CD14-positive monocyte (primary cell): ENCODE measurements around the gene SLC38A1. TPM values are rescaled to one million over a fixed set of nuclear protein-coding genes. Genes with fewer than 3 reads are reported as not detected.
"Not testable (repeated sequence)": the region's sequence is repeated elsewhere in the genome, so short reads cannot be mapped to it uniquely, and the experiment has no call there.

Experiments
- DNase-seq, 3 donors: peaks; one replicate each; pipeline ENCODE4 v3.0.0-alpha.2; 2011 to 2022
- H2AFZ ChIP-seq: 2 replicates; pipeline ENCODE4 v1.6.0; 2012; ENCODE audit warnings: mild to moderate bottlenecking, low read depth, low read length, inconsistent platforms; ENCODE audit not compliant: insufficient read depth, poor library complexity, severe bottlenecking
- H3K27ac ChIP-seq, 2 donors: 1 replicate in 1 of 2; 2 replicates in 1 of 2; pipeline ENCODE4 v1.5.1; 2012 to 2013; ENCODE audit warnings: low read length in 2 of 2, control low read depth in 1 of 2, inconsistent platforms in 1 of 2, low read depth in 1 of 2, mild to moderate bottlenecking in 1 of 2
- H3K27me3 ChIP-seq, 2 donors: one replicate each; pipeline versions ENCODE4 v1.6.0 to v1.6.1; 2011 to 2013; ENCODE audit warnings: low read length in 2 of 2; ENCODE audit not compliant: control insufficient read depth in 2 of 2, insufficient read depth in 2 of 2
- H3K36me3 ChIP-seq, 2 donors: replicated peaks in 1 of 2; 1 replicate in 1 of 2; 2 replicates in 1 of 2; pipeline versions ENCODE4 v1.5.1 to v1.6.1; 2012 to 2013; ENCODE audit warnings: low read length in 2 of 2, control low read depth in 1 of 2, inconsistent platforms in 1 of 2, mild to moderate bottlenecking in 1 of 2; ENCODE audit not compliant: insufficient read depth in 2 of 2, control insufficient read depth in 1 of 2
- H3K4me1 ChIP-seq, 2 donors: 1 replicate in 1 of 2; 2 replicates in 1 of 2; pipeline versions ENCODE4 v1.5.1 to v1.6.1; 2012 to 2013; ENCODE audit warnings: low read length in 2 of 2, control low read depth in 1 of 2, inconsistent platforms in 1 of 2, mild to moderate bottlenecking in 1 of 2, moderate library complexity in 1 of 2; ENCODE audit not compliant: insufficient read depth in 2 of 2, control insufficient read depth in 1 of 2
- H3K4me2 ChIP-seq: replicated peaks from 2 replicates; pipeline ENCODE3; 2012; ENCODE audit warnings: low read length, moderate library complexity, mild to moderate bottlenecking; ENCODE audit not compliant: poor library complexity, severe bottlenecking; ENCODE audit errors: extremely low read depth
- H3K4me3 ChIP-seq, 3 experiments: fragments of 200-600 bp in 1 of 3; sonication (generic) in 1 of 3; replicated peaks in 1 of 3; 1 replicate in 2 of 3; 2 replicates in 1 of 3; pipeline ENCODE4 v1.5.1; 2011 to 2013; ENCODE audit warnings: low read length in 3 of 3, mild to moderate bottlenecking in 3 of 3, control low read depth in 2 of 3, low read depth in 2 of 3, inconsistent platforms in 1 of 3, moderate library complexity in 1 of 3
- H3K79me2 ChIP-seq: 2 replicates; pipeline ENCODE4 v1.6.0; 2012; ENCODE audit warnings: mild to moderate bottlenecking, control low read depth, inconsistent platforms, low read length, moderate library complexity; ENCODE audit not compliant: insufficient read depth
- H3K9ac ChIP-seq: 2 replicates; pipeline ENCODE4 v1.6.0; 2017; ENCODE audit warnings: low read length, mild to moderate bottlenecking; ENCODE audit not compliant: insufficient read depth, poor library complexity, severe bottlenecking
- H3K9me3 ChIP-seq, 2 donors: replicated peaks in 1 of 2; 1 replicate in 1 of 2; 2 replicates in 1 of 2; pipeline versions ENCODE4 v1.5.1 to v1.6.1; 2012 to 2013; ENCODE audit warnings: low read length in 2 of 2, control low read depth in 1 of 2; ENCODE audit not compliant: control insufficient read depth in 1 of 2, insufficient read depth in 1 of 2
- H4K20me1 ChIP-seq: 2 replicates; pipeline ENCODE4 v1.6.0; 2012; ENCODE audit warnings: mild to moderate bottlenecking, low read length, control low read depth, moderate library complexity; ENCODE audit not compliant: insufficient read depth
- H3K27ac Mint-ChIP-seq, 7 donors: one replicate each; pipeline ENCODE4 v1.8.0; 2020; ENCODE audit warnings: mild to moderate bottlenecking in 7 of 7, mixed read lengths in 7 of 7, moderate library complexity in 6 of 7, inconsistent platforms in 2 of 7
- H3K27me3 Mint-ChIP-seq, 3 donors: one replicate each; pipeline ENCODE4 v1.8.0; 2021 to 2022; ENCODE audit warnings: low read depth in 3 of 3, mild to moderate bottlenecking in 3 of 3, mixed read lengths in 3 of 3, moderate library complexity in 3 of 3, inconsistent platforms in 1 of 3
- H3K36me3 Mint-ChIP-seq, 2 donors: one replicate each; pipeline ENCODE4 v1.8.0; 2020; ENCODE audit warnings: mixed read lengths in 2 of 2, inconsistent platforms in 1 of 2, mild to moderate bottlenecking in 1 of 2
- H3K4me1 Mint-ChIP-seq: one replicate; pipeline ENCODE4 v1.8.0; 2020; ENCODE audit warnings: mild to moderate bottlenecking, mixed read lengths
- H3K4me3 Mint-ChIP-seq, 2 donors: one replicate each; pipeline ENCODE4 v1.8.0; 2020; ENCODE audit warnings: mild to moderate bottlenecking in 2 of 2, mixed read lengths in 2 of 2, moderate library complexity in 1 of 2
- H3K9me3 Mint-ChIP-seq, 7 donors: one replicate each; pipeline ENCODE4 v1.8.0; 2020 to 2022; ENCODE audit warnings: mixed read lengths in 7 of 7, mild to moderate bottlenecking in 6 of 7, moderate library complexity in 6 of 7, inconsistent platforms in 2 of 7
- CTCF ChIP-seq: fragments of 200-600 bp; IDR thresholded peaks from one replicate; pipeline ENCODE4 v1.8.0; 2022; ENCODE audit warnings: antibody characterized with exemption, mild to moderate bottlenecking
- WGBS: methylation state at CpG from one replicate; pipeline ENCODE4 v1.1.5; 2013; ENCODE audit warnings: missing lambda C conversion rate; ENCODE audit not compliant: insufficient coverage; 5-methylcytosine and 5-hydroxymethylcytosine counted together
- intact Hi-C, 2 donors: fragments of 100-400 bp; cut with micrococcal nuclease; formaldehyde crosslinking; loops; one replicate each; pipeline versions ENCODE4 v1.15.0 to v1.15.1; 2023
- polyA plus RNA-seq, 3 donors: library from polyadenylated mRNA; depleted of rRNA in 1 of 3; unstranded in 2 of 3; stranded (reverse) in 1 of 3; fragments of 300-500 nt in 2 of 3; fragments of >200 nt in 1 of 3; fragmentation: Illumina TruSeq in 2 of 3; gene quantifications; 1 replicate in 2 of 3; 2 replicates in 1 of 3; pipeline ENCODE4 v1.2.3, GENCODE V29; 2012 to 2021

Gene SLC38A1
- polyA plus RNA-seq, 3 donors, result 0.92 to 1.9 (median 1.6) TPM

GRCh38 chr12:46249960-46250359 is 18.9 kb downstream of the SLC38A1 start:
- H3K4me2 ChIP-seq, H3K4me3 Mint-ChIP-seq, H3K9ac ChIP-seq, H3K79me2 ChIP-seq, H3K27me3 Mint-ChIP-seq, DNase-seq, H2AFZ ChIP-seq, H3K27ac ChIP-seq, H3K4me1 ChIP-seq, H3K36me3 ChIP-seq, H3K27me3 ChIP-seq, H3K27ac Mint-ChIP-seq, H4K20me1 ChIP-seq, H3K9me3 ChIP-seq, intact Hi-C loops, H3K4me1 Mint-ChIP-seq, H3K4me3 ChIP-seq: not testable (repeated sequence)
- WGBS, result 100% methylated on average over 2 of the region's 4 CpGs
- Mint-ChIP-seq H3K36me3 (peaks cover 15 to 17% of the 10 kb centered on the region in 2 donors), H3K9me3 (peaks cover 18 to 39% (median 33%) of the 10 kb centered on the region in 7 donors)

GRCh38 chr12:46246021-46246700 is 22.7 kb downstream of the SLC38A1 start:
- Histone ChIP-seq H3K27me3 (no peaks in the 10 kb centered on the region), H3K4me2 (no peak overlapping the region), H3K4me3 (no peak overlapping the region), H4K20me1 (no peaks in the 10 kb centered on the region), H3K9me3 (peaks cover 0 to 6% of the 10 kb centered on the region in 2 donors), H2AFZ (no peak overlapping the region), H3K4me1 (no peaks in the 10 kb centered on the region), H3K27ac (no peak overlapping the region), H3K36me3 (no peaks in the 10 kb centered on the region), H3K79me2 (peaks cover 2% of the 10 kb centered on the region), H3K9ac (no peak overlapping the region)
- no peak for DNase-seq
- H3K4me1 Mint-ChIP-seq, result peaks cover 5% of the 10 kb centered on the region
- no peak overlapping the region for H3K27ac Mint-ChIP-seq
- H3K36me3 Mint-ChIP-seq, result peaks cover 16 to 19% of the 10 kb centered on the region in 2 donors
- intact Hi-C loops, result no loop called here
- H3K4me3 Mint-ChIP-seq, result no peak overlapping the region
- no peak for TF ChIP-seq CTCF
- 86% methylated on average over 13 of the region's 15 CpGs for WGBS
- H3K27me3 Mint-ChIP-seq, result peaks cover 0 to 1% (median 0%) of the 10 kb centered on the region in 3 donors
- peaks cover 18 to 39% (median 32%) of the 10 kb centered on the region in 7 donors for H3K9me3 Mint-ChIP-seq
